C4-2B (cell line): ENCODE results near the gene FAXC.

Experiments used
- ZFX ChIP-seq: fragments of 450-650 bp; IDR thresholded peaks from 2 replicates; pipeline ENCODE4 v1.6.1; 2017
- TF ChIP-seq, protein P1 (sequence below): fragments of 450-650 bp; conservative IDR thresholded peaks from 2 replicates; pipeline ENCODE4 v1.5.1; 2017; ENCODE audit warnings: mild to moderate bottlenecking

DNA sequence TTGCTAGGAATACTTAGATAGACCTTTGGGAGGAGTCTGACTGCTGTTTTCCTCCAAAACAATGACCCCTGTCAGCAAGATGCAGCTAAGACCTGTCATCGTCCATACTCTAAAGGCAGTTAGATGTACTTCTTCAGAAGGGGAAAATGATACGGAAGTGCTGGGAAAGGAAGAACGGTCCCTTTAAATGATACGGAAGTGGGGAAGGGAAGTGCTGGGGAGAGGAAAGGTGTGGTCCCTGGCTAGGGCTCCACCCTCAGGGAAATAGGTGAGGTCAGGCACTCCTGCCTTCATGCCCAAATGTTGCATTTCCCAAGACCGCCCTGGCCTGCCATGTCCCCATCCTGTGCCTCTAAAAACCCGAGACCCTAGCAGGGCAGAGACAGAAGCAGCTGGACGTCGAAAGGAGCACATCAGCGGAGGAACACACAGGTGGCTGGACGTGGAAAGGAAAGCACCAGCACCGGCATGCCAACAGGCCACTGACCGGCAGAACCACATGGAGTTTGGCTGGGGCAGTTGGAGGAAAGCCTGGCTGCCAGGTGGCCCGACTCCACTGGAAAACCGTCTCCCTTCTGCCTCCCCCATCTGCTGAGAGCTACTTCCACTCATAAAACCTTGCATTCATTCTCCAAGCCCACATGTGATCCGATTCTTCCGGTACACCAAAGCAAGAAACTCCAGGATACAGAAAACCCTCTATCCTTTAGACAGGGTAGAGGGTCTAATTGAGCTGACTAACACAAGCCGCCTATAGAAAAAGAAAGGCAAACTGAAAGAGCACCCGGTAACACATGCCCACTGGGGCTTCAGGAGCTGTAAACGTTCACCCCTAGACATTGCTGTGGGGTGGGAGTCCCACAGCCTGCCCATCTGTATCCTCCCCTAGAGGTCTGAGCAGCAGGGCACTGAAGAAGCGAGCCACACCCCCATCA, 94.6 kb downstream of the FAXC start:
- TF ChIP-seq ZFX = no peak
- TF ChIP-seq, protein P1, sequence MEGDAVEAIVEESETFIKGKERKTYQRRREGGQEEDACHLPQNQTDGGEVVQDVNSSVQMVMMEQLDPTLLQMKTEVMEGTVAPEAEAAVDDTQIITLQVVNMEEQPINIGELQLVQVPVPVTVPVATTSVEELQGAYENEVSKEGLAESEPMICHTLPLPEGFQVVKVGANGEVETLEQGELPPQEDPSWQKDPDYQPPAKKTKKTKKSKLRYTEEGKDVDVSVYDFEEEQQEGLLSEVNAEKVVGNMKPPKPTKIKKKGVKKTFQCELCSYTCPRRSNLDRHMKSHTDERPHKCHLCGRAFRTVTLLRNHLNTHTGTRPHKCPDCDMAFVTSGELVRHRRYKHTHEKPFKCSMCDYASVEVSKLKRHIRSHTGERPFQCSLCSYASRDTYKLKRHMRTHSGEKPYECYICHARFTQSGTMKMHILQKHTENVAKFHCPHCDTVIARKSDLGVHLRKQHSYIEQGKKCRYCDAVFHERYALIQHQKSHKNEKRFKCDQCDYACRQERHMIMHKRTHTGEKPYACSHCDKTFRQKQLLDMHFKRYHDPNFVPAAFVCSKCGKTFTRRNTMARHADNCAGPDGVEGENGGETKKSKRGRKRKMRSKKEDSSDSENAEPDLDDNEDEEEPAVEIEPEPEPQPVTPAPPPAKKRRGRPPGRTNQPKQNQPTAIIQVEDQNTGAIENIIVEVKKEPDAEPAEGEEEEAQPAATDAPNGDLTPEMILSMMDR = no peak
